ENCODE data around the gene WNT1.

The WNT1 gene

GRCh38 chr12:49000346-49000745 lies 22.2 kb downstream of the WNT1 start:
- no peak for DNase-seq (ENCODE audit: low read depth, low spot score)

- DNase-seq (ENCODE audit: low read depth, low spot score) = no peak
Measured at GRCh38 chr12:49008943-49009342, 30.8 kb downstream of the WNT1 start.

- DNase-seq (ENCODE audit: low read depth, low spot score) = no peak
Measured at GRCh38 chr12:49010092-49010668, 32.1 kb downstream of the WNT1 start.

- no peak for DNase-seq (ENCODE audit: low read depth, low spot score)
Measured at GRCh38 chr12:49012739-49013138, 34.6 kb downstream of the WNT1 start.

GRCh38 chr12:49013428-49013827 lies 35.3 kb downstream of the WNT1 start:
- no peak for DNase-seq (ENCODE audit: low read depth, low spot score)

GRCh38 chr12:49014547-49014946 lies 36.4 kb downstream of the WNT1 start:
- no peak for DNase-seq (ENCODE audit: low read depth, low spot score)

- DNase-seq (ENCODE audit: low read depth, low spot score) = no peak
Measured at GRCh38 chr12:49015196-49015595, 37.1 kb downstream of the WNT1 start.

GRCh38 chr12:49017891-49018260 lies 39.8 kb downstream of the WNT1 start:
- DNase-seq (ENCODE audit: low read depth, low spot score) = no peak

GRCh38 chr12:49018261-49019119 lies 40.4 kb downstream of the WNT1 start, which contains the start of gene PRKAG1:
PRKAG1 (minus strand) TSS chr12:49018776; CDS start chr12:49018740, 36 bp downstream.
- peak; percentile 99 for DNase-seq (ENCODE audit: low read depth, low spot score)

GRCh38 chr12:49019120-49019430 lies 41.0 kb downstream of the WNT1 start:
- DNase-seq (ENCODE audit: low read depth, low spot score) = no peak

GRCh38 chr12:49019443-49020324 lies 41.6 kb downstream of the WNT1 start:
- DNase-seq (ENCODE audit: low read depth, low spot score) = peak; percentile 60

- DNase-seq (ENCODE audit: low read depth, low spot score) = no peak
Measured at GRCh38 chr12:49020441-49020840, 42.3 kb downstream of the WNT1 start.

GRCh38 chr12:49021292-49021915 lies 43.3 kb downstream of the WNT1 start:
- DNase-seq (ENCODE audit: low read depth, low spot score) = no peak

GRCh38 chr12:49022558-49023178 lies 44.5 kb downstream of the WNT1 start:
- DNase-seq (ENCODE audit: low read depth, low spot score) = no peak

- no peak for DNase-seq (ENCODE audit: low read depth, low spot score)
Measured at GRCh38 chr12:49023812-49024211, 45.7 kb downstream of the WNT1 start.

GRCh38 chr12:49024543-49024942 lies 46.4 kb downstream of the WNT1 start:
- DNase-seq (ENCODE audit: low read depth, low spot score) = no peak

GRCh38 chr12:49025463-49025862 lies 47.3 kb downstream of the WNT1 start:
- DNase-seq (ENCODE audit: low read depth, low spot score) = no peak

- DNase-seq (ENCODE audit: low read depth, low spot score) = no peak
Measured at GRCh38 chr12:49026101-49026500, 48.0 kb downstream of the WNT1 start.

- DNase-seq (ENCODE audit: low read depth, low spot score) = no peak
Measured at GRCh38 chr12:49026678-49027480, 48.8 kb downstream of the WNT1 start.

GRCh38 chr12:49027846-49028555 lies 49.9 kb downstream of the WNT1 start:
- DNase-seq (ENCODE audit: low read depth, low spot score) = no peak

Data from ELF-1 (cell line).